ENCODE data around the gene BRD9. TPM values are rescaled to one million over a fixed set of nuclear protein-coding genes. Genes with fewer than 3 reads are reported as not detected.

Gene BRD9
- total and polyA plus RNA-seq, 10 donors, result 26.5 to 82.9 (median 39.1) TPM

DNA sequence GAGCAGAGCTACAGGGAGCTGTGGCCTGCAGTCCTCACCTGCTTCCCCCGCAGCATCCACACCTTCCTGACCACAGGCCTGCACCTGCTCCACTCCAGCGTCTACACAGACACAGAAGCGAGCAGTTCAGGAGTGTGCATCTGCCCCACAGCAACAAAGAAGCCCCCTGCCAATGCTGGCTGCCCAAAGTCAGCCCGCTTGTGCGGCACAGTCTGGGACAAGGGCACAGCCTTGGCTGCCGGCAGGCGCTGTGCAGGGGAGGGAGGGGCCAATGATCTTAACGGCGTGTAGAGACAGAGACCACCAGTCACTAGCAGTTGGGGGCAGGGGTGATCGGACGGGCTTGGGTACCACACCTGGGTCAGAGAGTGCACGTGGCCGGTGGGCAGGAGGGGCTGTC, 6.6 kb downstream of the BRD9 start:
- Histone ChIP-seq H3K27me3 (replicated peaks in 1 of 7) (no peaks in the 10 kb centered on the region), H3K27ac (no peak overlapping the region), H3K4me1 (peaks cover under 1 to 13% (median 8%) of the 10 kb centered on the region in 6 donors), H3K4me3 (no peak overlapping the region), H3K9me3 (no peaks in the 10 kb centered on the region), H3K36me3 (peaks cover 8 to 100% (median 92%) of the 10 kb centered on the region in 6 donors)
- intact Hi-C loops (cut with DNase I; ENCODE audit: low total_unique reads), result no loop called here
- peak; percentile 64 for DNase-seq
- 92 to 96% (median 93%) methylated on average over 12 to 13 of the region's 13 CpGs for WGBS, 5 donors
- TF ChIP-seq POLR2AphosphoS5 (IDR thresholded peaks at IDR 0.05), result peak in 1 of 3 donors; percentile 15
- TF ChIP-seq, protein P1, sequence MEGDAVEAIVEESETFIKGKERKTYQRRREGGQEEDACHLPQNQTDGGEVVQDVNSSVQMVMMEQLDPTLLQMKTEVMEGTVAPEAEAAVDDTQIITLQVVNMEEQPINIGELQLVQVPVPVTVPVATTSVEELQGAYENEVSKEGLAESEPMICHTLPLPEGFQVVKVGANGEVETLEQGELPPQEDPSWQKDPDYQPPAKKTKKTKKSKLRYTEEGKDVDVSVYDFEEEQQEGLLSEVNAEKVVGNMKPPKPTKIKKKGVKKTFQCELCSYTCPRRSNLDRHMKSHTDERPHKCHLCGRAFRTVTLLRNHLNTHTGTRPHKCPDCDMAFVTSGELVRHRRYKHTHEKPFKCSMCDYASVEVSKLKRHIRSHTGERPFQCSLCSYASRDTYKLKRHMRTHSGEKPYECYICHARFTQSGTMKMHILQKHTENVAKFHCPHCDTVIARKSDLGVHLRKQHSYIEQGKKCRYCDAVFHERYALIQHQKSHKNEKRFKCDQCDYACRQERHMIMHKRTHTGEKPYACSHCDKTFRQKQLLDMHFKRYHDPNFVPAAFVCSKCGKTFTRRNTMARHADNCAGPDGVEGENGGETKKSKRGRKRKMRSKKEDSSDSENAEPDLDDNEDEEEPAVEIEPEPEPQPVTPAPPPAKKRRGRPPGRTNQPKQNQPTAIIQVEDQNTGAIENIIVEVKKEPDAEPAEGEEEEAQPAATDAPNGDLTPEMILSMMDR (IDR thresholded peaks at IDR 0.05 in 8 of 11, conservative IDR thresholded peaks at IDR 0.05 in 3 of 11), result no peak

DNA sequence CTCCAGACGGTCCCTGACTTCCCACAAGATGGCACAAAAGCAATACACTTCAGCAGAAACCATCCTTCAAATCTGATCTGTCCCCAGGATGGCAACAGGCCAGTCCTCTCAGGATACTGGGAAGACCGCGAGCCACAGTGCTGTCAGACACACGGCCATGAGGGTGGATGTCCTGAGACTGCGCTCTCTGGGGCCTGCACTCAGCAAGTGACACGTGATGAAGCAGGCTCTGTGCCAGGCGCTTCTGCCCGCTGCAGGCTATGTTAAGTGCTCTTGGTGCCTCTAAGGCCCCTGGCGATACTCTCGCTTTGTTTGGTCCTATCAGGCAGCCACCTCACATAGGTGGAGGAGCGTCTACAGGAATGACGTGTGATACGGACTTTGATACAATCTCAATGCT, 7.1 kb downstream of the BRD9 start:
- Histone ChIP-seq H3K36me3 (peaks cover 8 to 100% (median 93%) of the 10 kb centered on the region in 6 donors), H3K9me3 (no peaks in the 10 kb centered on the region), H3K4me3 (no peak overlapping the region), H3K4me1 (peaks cover 0 to 8% (median 3%) of the 10 kb centered on the region in 6 donors), H3K27ac (no peak overlapping the region), H3K27me3 (replicated peaks in 1 of 7) (no peaks in the 10 kb centered on the region)
- TF ChIP-seq POLR2AphosphoS5 (IDR thresholded peaks at IDR 0.05) (no peak), POLR2A (IDR thresholded peaks at IDR 0.05) (no peak)
- TF ChIP-seq, protein P1 (IDR thresholded peaks at IDR 0.05 in 8 of 11, conservative IDR thresholded peaks at IDR 0.05 in 3 of 11), result no peak
- 81 to 89% (median 88%) methylated on average over 11 to 13 of the region's 13 CpGs for WGBS, 5 donors
- DNase-seq, result peak; percentile 74
- intact Hi-C loops (cut with DNase I; ENCODE audit: low total_unique reads), result no loop called here

DNA sequence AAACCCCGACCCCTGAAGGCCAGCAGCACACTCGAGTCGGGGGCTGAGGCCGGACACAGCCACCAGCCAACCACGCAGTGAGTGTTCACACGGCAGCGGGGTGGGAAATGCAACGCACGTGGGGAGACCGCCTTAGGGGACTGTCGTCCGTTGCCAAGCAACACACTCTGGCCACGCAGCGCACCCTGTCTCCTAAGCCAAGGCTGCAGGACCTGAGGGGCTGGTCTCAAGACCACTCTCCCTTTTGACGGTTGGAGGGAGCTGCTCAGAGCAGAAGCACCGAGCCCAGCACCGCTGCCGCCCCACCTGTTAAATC, 7.5 kb downstream of the BRD9 start:
- DNase-seq, result peak; percentile 58
- intact Hi-C loops (cut with DNase I; ENCODE audit: low total_unique reads), result no loop called here
- TF ChIP-seq POLR2AphosphoS5 (IDR thresholded peaks at IDR 0.05), result no peak
- TF ChIP-seq, protein P1 (IDR thresholded peaks at IDR 0.05 in 8 of 11, conservative IDR thresholded peaks at IDR 0.05 in 3 of 11), result no peak
- TF ChIP-seq POLR2A (IDR thresholded peaks at IDR 0.05), result no peak

DNA sequence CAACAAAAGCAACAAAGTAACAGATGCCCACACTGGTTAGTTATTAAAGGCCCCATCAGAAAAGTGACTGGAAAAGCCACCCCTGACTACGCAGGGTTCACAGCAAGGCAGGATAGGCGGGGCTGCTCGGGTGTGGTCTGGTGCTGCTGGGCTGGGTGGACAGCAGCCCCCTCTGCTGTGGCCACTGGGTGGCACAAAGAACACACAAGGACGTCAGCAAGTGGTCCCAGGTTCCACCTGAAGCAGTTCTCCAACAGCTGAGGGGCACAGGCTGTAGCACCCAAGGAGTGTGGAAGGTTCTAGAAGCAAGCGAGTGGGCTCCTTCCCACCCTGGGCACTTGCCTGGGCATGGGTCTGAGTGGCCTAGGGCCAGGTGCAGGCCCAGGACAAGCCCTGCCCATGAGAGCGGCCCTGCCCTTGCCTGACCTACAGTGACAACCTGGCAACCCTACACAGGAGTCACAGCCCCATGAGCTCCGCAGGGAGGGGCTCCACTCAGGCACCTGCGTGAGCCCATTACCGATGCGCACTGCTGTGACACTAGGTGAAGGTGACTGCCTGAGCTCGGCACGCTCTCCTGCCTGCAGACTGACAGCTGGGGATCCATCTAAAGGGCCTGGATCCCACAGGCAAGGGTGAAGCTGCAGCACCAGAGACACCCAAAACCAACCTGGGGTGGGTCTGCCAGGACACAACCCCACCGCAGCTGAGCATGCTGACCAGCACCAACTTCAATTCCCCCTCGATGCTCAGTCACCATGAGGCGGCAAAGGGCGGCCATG, 8.1 kb downstream of the BRD9 start:
- Histone ChIP-seq H3K9me3 (no peaks in the 10 kb centered on the region), H3K4me3 (no peak overlapping the region), H3K27ac (no peak overlapping the region), H3K36me3 (peaks cover 8 to 93% (median 84%) of the 10 kb centered on the region in 6 donors), H3K27me3 (replicated peaks in 1 of 7) (no peaks in the 10 kb centered on the region), H3K4me1 (no peaks in the 10 kb centered on the region)
- peak; percentile 63 for DNase-seq
- intact Hi-C loops (cut with DNase I; ENCODE audit: low total_unique reads), result no loop called here
- WGBS, 5 donors, result 67 to 93% (median 91%) methylated on average over 6 to 16 of the region's 16 CpGs
- TF ChIP-seq POLR2A (IDR thresholded peaks at IDR 0.05) (no peak), POLR2AphosphoS5 (IDR thresholded peaks at IDR 0.05) (peak in 1 of 3 donors; percentile 39)
- TF ChIP-seq, protein P1 (IDR thresholded peaks at IDR 0.05 in 8 of 11, conservative IDR thresholded peaks at IDR 0.05 in 3 of 11), result no peak

More for the DNA sequence above, 7.5 kb downstream of the BRD9 start:
- H3K27me3 ChIP-seq (replicated peaks in 1 of 7), result no peaks in the 10 kb centered on the region
- H3K27ac ChIP-seq, result no peak overlapping the region
- peaks cover 8 to 99% (median 89%) of the 10 kb centered on the region in 6 donors for H3K36me3 ChIP-seq
- no peak overlapping the region for H3K4me3 ChIP-seq
- peaks cover 0 to 3% (median 0%) of the 10 kb centered on the region in 6 donors for H3K4me1 ChIP-seq
- H3K9me3 ChIP-seq, result no peaks in the 10 kb centered on the region
- 92 to 100% (median 93%) methylated on average over 4 to 18 of the region's 18 CpGs for WGBS, 5 donors
